AML-193 (cell line): ENCODE results near the gene MAP3K14.
"Not testable (repeated sequence)": the region's sequence is repeated elsewhere in the genome, so short reads cannot be mapped to it uniquely, and the experiment has no call there.

Source experiments
- DNase-seq, 2 experiments: peaks; one replicate each; lab custom pipeline; 2025; lab: John Stamatoyannopoulos, UW

MAP3K14 gene

GRCh38 chr17:45316434-45317110 is at the start of gene MAP3K14:
MAP3K14 (minus strand) TSS chr17:45317020; CDS start chr17:45290745, 26,275 bp downstream.
- peak; percentile 54 to 65 for DNase-seq

DNA sequence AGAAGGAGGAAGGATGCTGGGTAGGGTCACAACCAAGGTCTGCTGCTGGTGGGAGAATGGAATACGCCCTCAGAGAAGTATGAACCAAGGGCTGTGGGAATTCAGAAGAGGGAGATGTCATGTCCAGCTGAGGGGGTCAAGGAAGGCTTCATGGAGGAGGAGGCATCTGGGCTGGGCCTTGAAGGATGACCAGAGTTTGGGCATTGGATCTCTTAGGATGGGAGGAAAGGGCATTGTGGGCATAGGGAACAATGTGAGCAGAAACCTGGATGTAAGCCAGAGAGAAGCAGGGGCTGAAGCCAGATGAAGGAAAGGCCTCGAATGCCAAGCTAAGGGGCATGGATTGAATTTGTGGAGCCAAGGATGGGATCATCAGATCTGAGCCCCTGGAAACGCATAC is 49.2 kb upstream of the MAP3K14 start:
- DNase-seq = no peak

DNA sequence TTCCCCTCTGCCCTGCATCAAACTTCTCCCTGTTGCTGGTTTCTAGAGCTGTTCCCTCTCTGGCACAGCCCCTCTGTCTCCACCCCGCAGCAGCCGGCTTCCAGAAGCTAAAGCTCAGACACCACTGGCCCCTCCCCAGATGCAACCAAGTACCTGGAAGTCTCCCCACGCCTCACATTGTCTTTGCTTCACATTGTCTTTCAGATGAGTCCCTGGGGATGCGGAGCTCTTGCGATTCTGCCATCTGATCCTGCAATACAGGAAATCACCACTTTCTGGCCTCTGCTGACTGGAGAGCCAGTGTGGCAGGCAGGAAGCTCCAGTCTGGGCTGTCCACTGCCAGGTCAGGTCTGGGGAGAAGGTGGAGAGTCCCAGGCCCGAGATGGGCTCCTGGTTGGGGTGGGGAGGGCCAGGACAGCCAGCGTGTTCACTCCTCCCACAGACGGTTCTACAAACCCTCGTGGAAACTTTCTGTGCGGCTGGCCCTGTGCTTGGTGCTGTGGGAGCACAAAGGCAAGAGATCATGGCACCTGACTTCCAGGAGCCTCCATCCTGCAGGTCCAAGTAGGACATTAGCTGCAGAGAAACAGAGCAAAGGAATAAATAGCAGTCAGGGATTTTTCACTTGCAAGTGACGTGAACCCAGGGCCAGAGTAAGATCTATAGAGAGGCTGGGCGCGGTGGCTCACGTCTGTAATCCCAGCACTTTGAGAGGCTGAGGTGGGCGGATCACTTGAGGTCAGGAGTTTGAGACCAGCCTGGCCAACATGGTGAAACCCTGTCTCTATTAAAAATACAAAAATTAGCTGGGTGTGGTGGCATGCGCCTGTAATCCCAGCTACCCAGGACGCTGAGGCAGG is 47.9 kb upstream of the MAP3K14 start:
- DNase-seq = no peak

DNA sequence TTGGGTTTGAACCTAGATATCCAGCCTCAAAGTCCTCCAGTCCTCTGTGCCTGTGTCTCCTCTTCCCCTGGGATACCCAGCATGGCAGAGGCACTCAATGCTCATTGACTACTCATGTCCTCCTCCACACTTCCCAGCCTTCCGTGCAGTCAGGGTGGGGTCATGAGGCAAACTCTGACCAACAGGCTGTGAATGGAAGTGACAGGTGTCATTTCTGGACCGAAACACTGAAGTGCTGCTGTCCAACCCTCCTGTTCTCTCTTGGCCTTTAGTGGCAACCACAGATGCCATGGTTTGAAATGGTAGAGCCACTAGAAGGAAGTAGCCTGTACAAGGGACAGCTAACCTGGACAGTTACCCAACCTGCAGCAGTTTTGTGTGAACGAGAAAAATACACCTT is 46.7 kb upstream of the MAP3K14 start:
- DNase-seq = no peak

DNA sequence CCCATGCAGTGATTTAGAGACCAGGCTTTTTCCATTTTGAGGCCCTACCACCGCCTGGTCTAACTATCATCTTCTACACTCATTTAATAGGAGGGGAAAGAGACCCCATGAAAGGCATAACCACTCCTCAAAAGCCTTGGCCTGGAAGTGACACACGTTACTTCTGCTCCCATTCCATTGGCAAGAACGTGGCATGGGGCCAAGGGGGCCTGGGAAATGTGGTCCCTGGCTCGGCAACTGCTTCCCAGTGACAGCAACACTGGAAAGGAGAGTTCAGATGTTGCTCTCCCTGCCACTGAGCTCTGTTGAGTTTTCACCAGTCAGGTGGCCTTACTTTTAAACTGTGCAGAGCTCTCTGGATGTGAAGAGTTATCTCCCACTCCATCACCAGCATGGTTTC is 45.2 kb upstream of the MAP3K14 start:
- DNase-seq = no peak

DNA sequence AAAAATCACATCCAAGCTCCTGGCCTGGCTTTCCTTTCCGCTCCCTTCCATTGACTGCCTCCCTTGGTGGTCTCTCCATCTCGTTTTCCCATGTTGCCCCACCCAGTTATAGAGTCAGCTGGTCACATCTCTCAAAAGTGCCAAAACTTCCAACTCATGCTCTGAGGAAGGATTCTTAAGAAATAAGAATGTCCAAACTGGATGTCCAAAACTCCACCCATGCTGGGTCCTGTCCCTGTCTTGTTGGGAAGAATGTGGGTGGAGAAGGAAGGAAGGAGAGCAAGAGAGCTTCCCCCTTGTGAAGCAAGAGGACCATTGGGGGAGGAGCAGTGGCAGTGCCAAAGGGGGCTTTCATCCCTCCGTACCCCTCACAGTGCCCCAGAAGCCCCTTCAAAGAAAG is 44.6 kb upstream of the MAP3K14 start:
- DNase-seq = no peak

DNA sequence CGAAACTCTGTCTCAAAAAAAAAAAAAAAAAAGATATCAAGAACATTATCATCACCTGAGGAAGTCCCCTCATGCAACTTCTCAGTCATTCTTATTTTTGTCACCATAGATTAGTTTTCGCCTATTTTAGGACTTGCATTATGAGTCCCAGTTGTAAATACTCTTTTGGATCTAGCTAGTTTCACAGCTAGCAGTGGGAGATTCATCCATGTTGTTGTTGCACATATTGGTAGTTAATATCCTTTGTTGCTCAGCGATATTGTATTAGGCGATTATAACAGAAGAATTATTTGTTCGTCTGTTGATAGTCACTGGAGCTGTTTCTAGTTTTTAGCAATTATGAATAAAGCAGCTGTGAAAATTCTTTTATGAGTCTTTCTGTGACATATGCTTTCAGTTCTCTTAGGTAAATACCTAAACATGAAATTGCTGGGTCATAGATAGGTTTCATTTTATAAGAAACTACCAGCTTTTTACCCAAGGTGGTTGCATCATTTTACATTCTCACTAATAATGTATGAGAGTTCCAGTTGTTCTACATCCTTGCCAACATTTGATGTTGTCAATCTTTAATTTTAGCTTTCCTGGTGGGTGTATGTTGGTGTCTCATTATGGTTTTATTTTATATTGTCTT is 40.7 kb upstream of the MAP3K14 start:
- no peak for DNase-seq

DNA sequence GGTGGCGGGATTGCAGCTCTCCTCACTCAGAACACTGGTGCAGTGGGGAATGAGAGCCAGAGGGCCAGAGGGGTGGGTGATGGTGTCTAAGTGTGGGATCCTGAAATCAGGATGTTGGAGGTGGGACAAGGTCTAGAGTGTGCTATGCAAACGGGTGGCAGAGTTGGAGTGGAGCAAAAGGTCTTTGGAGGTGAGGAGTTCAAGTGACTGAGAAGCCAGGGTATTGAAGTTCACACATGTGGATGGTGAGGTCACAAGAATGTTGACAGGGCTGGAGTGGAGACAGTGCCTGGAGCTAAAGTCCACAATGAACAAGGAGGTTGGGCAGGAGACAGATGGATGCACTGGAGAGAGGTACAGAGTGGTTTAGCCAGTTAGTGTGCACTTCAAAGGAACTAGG is 38.3 kb upstream of the MAP3K14 start:
- no peak for DNase-seq

- DNase-seq = peak in 1 of 2 experiments; percentile 36
These were observed 36.2 kb upstream of the MAP3K14 start for GRCh38 chr17:45353043-45353442.

GRCh38 chr17:45351831-45352230 is 35.0 kb upstream of the MAP3K14 start:
- DNase-seq = no peak

DNA sequence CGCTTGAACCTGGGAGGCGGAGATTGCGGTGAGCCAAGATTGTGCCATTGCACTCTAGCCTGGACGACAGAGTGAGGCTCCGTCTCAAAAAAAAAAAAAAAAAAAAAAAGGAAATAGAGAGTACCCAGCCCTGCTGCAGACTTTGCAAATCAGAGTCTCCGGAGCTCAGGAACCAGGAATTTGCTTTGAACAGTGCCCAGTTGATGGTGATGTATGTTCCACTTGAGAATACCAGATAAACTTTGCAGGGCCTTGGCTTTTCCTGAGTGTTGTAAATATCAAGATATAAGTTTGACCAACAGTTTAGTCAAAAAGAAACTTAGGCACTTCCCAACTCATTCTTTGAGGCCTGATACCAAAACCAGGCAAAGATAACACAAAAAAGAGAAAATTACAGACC is 30.6 kb upstream of the MAP3K14 start:
- DNase-seq = no peak

DNA sequence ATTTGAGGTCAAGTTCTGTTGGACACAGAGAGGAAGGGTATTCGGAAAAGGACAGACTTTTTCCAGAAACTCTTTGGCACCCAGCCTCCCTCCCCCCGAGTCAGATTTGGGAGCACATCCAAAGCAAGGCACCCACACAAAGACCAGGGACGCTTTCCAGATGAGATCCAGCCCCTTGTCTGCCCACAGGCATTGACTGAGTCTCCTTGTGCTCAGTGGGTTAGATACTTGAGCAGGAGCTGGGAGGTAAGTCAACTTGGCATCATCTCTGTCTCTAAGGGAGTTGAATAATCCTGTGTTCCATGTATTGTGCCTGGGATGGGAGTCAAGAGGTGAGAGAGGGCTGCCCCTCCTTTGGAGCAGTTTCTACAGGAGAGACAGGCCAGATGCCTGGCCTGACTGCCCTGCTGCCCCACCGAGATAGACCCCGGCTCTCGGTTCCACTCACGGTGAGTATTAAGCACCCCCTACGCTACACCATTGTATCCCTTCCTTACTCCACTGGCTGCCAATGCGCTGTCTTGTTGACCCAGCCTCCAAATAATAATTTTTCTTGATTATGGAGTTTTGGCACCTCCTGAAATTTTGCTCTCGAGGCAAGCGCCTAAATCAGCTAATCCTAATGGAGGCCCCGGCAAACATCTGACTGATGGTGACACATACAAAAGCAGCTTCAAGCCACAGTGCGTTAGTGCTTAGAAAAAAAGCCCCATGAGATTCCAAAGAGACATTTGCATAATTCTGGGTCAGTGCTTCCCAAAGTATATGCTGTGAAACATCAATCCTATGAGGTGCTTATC is 29.6 kb upstream of the MAP3K14 start:
- DNase-seq = no peak

DNA sequence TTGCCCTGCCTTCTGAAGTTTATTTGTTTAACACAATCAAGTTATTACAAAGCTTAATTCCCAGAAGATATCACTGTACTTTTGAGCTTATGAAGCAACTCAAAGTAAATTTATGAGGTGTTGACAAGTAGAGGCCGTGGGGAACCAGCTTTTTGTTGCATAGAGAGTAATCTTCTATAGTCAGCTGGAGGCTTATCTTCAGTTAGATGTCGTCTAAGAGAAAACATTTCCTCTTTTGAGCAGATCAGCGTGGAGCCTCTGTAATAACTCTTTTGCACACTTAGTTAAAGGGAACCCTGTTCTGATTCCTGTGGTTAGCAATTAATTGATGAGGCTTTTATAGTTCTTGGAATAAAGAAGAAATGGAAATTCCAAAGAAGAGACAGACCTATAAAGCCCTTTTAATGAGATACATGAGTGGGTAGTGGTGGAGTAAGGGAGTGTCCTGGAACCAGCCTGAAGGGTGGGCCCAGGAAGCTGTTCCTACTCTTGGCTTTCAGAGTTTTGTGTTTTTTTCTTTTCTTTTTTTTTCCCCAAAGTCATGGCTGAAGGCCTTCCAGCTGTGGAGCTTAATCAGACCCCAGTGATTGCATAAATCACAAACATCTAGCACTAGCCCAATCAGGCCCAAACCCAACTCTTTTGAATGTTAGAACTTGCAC is 28.9 kb upstream of the MAP3K14 start:
- DNase-seq = no peak

DNA sequence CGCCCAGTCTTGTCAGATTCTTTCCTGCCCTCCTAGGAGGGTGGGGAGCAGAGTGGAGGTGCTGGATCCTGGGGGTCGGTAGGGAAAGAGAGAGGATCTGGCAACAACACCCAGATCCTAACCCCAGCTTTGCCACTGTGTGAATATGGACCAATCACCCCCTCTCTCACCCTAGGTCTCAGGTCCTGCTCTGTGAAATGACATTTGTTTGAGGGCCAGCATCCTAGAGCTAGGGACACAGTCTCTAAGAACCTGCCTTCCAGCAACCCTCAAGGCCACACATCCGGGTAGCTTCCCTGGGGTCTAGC is 28.4 kb upstream of the MAP3K14 start:
- no peak for DNase-seq

DNA sequence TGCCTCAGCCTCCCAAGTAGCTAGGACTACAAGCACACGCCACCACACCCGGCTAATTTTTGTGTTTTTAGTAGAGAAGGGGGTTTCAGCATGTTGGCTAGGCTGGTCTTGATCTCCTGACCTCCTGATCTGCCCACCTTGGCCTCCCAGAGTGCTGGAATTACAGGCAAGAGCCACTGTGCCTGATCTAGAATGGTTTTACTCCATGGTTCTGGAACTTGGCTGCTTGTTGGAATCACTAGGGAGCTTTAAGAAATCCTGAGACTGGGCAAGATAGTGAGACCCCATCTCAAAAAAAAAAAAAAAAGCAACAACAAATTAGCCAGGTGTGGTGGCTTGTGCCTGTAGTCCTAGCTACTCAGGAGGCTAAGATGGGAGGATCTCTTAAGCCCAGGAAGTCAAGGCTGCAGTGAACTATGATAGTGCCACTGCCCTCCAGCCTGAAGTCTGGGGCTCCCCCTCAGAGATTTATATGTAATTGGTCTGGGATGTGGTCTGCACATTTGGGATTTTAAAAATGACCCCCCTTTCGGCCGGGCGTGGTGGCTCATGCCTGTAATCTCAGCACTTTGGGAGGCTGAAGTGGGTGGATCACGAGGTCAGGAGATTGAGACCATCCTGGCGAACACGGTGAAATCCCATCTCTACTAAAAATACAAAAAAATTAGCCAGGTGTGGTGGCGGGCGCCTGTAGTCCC is 27.3 kb upstream of the MAP3K14 start:
- DNase-seq = not testable (repeated sequence)

- no peak for DNase-seq
These were observed 26.2 kb upstream of the MAP3K14 start for GRCh38 chr17:45342871-45343526.

DNA sequence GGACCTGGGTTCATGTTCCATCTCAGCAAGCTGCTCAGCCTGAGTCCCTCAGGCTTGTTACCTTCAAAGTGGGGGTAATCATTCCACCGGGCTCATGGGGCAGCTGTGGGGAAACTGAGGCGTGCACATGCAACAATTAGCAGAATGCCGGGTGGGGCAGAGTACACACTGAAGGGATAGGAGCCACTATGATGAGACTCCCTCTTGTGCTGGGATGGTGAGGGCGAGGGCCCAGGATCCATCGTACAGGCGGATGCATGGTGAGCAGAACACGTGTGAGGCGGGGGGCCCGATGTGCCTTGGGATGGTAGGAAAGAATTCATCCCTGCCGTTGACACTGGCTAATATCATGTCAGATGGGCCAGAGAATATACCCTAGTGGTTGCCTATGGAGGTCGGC is 25.5 kb upstream of the MAP3K14 start:
- no peak for DNase-seq

DNA sequence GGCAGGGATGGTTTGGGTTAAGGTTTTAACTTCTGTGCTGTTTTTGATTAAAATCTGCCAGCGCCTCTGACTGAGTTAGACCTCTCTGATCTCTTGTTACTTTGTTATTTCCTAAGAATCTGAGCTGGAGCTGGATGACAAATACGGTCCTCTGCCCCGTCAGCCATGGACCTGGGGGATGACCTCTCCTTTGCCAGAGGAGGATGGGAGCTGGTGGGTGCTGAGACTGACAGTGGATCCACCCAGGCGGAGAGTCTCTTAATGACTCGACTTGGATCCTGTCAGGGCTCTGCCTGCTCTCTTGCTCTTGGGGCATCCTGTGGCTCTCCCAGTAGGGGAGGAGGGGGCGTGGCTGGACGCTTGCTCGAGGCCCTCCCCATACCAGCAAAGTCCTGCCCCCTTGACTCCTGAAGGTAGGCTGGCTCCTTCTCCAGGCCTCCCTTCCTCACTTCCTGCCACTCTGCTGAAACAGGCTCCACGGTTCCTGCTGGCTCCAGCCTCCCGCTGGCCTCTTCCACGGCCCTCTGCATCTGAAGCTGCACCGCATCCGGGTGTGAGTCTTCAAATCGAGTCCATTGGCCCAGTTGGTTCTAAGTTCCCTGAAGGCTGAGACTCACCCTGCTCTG is 24.8 kb upstream of the MAP3K14 start:
- DNase-seq = no peak

GRCh38 chr17:45339646-45340605 is 23.1 kb upstream of the MAP3K14 start:
- no peak for DNase-seq
